GM18867 (cell line): Measurements from ENCODE around the gene LIPJ.
A peak's percentile ranks its signal among the peaks of the same experiment; 100 is the strongest.

Experiments
- ATAC-seq: cut with Tn5 transposase; IDR thresholded peaks from one replicate; pipeline ENCODE4 v1.9.1; 2021; ENCODE audit warnings: mild to moderate bottlenecking, moderate library complexity; ENCODE audit not compliant: unreplicated experiment

The LIPJ gene

GRCh38 chr10:88594482-88594881 lies 7.9 kb downstream of the LIPJ start:
- ATAC-seq, result no peak

GRCh38 chr10:88598055-88598454 lies 11.5 kb downstream of the LIPJ start:
- peak; percentile 92 for ATAC-seq

- ATAC-seq, result peak; percentile 96
Observed at GRCh38 chr10:88608052-88608732, 21.6 kb downstream of the LIPJ start.

GRCh38 chr10:88608780-88609179 lies 22.2 kb downstream of the LIPJ start:
- no peak for ATAC-seq

GRCh38 chr10:88616250-88616977 lies 29.9 kb downstream of the LIPJ start:
- no peak for ATAC-seq

- ATAC-seq, result no peak
Observed at GRCh38 chr10:88617772-88618300, 31.3 kb downstream of the LIPJ start.

- ATAC-seq, result no peak
Observed at GRCh38 chr10:88618496-88618895, 31.9 kb downstream of the LIPJ start.

- no peak for ATAC-seq
Observed at GRCh38 chr10:88620441-88620840, 33.9 kb downstream of the LIPJ start.

GRCh38 chr10:88623835-88624234 lies 37.3 kb downstream of the LIPJ start:
- no peak for ATAC-seq

GRCh38 chr10:88624840-88625239 lies 38.3 kb downstream of the LIPJ start:
- no peak for ATAC-seq

- ATAC-seq, result no peak
Observed at GRCh38 chr10:88640186-88640585, 53.6 kb downstream of the LIPJ start.

- no peak for ATAC-seq
Observed at GRCh38 chr10:88642209-88642608, 55.6 kb downstream of the LIPJ start.

- ATAC-seq, result no peak
Observed at GRCh38 chr10:88642963-88643362, 56.4 kb downstream of the LIPJ start.

GRCh38 chr10:88647061-88647615 lies 60.6 kb downstream of the LIPJ start:
- ATAC-seq, result no peak

GRCh38 chr10:88651101-88651551 lies 64.6 kb downstream of the LIPJ start:
- no peak for ATAC-seq

- no peak for ATAC-seq
Observed at GRCh38 chr10:88652616-88653015, 66.1 kb downstream of the LIPJ start.
